Measurements from ENCODE around the gene CC2D2A. TPM values are rescaled to one million over a fixed set of nuclear protein-coding genes. Genes with fewer than 3 reads are reported as not detected.

The CC2D2A gene
- total RNA-seq, 1 donor from 2014 or later = 33.1 TPM

- Histone ChIP-seq H3K27ac (no peak overlapping the region), H3K27me3 (no peaks in the 10 kb centered on the region), H3K4me3 (no peak overlapping the region), H3K4me1 (no peaks in the 10 kb centered on the region), H3K9me3 (no peaks in the 10 kb centered on the region), H3K36me3 (peaks cover 0 to 12% of the 10 kb centered on the region in 2 donors)
- TF ChIP-seq CTCF (IDR thresholded peaks at IDR 0.05) = no peak
- no peak for TF ChIP-seq POLR2A (IDR thresholded peaks at IDR 0.05)
- TF ChIP-seq POLR2AphosphoS5 (IDR thresholded peaks at IDR 0.05; ENCODE audit: insufficient read depth in 1 of 2, low read depth in 1 of 2) = no peak
- intact Hi-C loops (cut with DNase I) = no loop called here
- no peak for DNase-seq (ENCODE audit: extremely low spot score in 2 of 2)
These were observed 62.1 kb downstream of the CC2D2A start for GRCh38 chr4:15531792-15532191.

- no peaks in the 10 kb centered on the region for H3K4me1 ChIP-seq
- no peak for TF ChIP-seq POLR2A (IDR thresholded peaks at IDR 0.05)
- TF ChIP-seq CTCF (IDR thresholded peaks at IDR 0.05) = no peak
- TF ChIP-seq POLR2AphosphoS5 (IDR thresholded peaks at IDR 0.05; ENCODE audit: insufficient read depth in 1 of 2, low read depth in 1 of 2) = no peak
- no peak for DNase-seq (ENCODE audit: extremely low spot score in 2 of 2)
- no peak overlapping the region for H3K4me3 ChIP-seq
- no peak overlapping the region for H3K27ac ChIP-seq
- peaks cover 0 to 18% of the 10 kb centered on the region in 2 donors for H3K36me3 ChIP-seq
- intact Hi-C loops (cut with DNase I) = no loop called here
- H3K9me3 ChIP-seq = no peaks in the 10 kb centered on the region
- no peaks in the 10 kb centered on the region for H3K27me3 ChIP-seq
These were observed 64.1 kb downstream of the CC2D2A start for GRCh38 chr4:15533817-15534216.

GRCh38 chr4:15535599-15535998, 65.9 kb downstream of the CC2D2A start:
- intact Hi-C loops (cut with DNase I) = no loop called here
- TF ChIP-seq CTCF (IDR thresholded peaks at IDR 0.05) (no peak), POLR2A (IDR thresholded peaks at IDR 0.05) (no peak), POLR2AphosphoS5 (IDR thresholded peaks at IDR 0.05; ENCODE audit: insufficient read depth in 1 of 2, low read depth in 1 of 2) (no peak)
- DNase-seq (ENCODE audit: extremely low spot score in 2 of 2) = no peak
- H3K4me1 ChIP-seq = no peaks in the 10 kb centered on the region
- peaks cover 0 to 26% of the 10 kb centered on the region in 2 donors for H3K36me3 ChIP-seq
- no peak overlapping the region for H3K4me3 ChIP-seq
- no peaks in the 10 kb centered on the region for H3K27me3 ChIP-seq
- H3K27ac ChIP-seq = no peak overlapping the region
- H3K9me3 ChIP-seq = no peaks in the 10 kb centered on the region

- Histone ChIP-seq H3K27ac (no peak overlapping the region), H3K36me3 (peaks cover 0 to 28% of the 10 kb centered on the region in 2 donors), H3K27me3 (no peaks in the 10 kb centered on the region), H3K4me1 (no peaks in the 10 kb centered on the region), H3K4me3 (no peak overlapping the region), H3K9me3 (no peaks in the 10 kb centered on the region)
- intact Hi-C loops (cut with DNase I) = no loop called here
- TF ChIP-seq CTCF (IDR thresholded peaks at IDR 0.05) = no peak
- TF ChIP-seq POLR2AphosphoS5 (IDR thresholded peaks at IDR 0.05; ENCODE audit: insufficient read depth in 1 of 2, low read depth in 1 of 2) = no peak
- TF ChIP-seq POLR2A (IDR thresholded peaks at IDR 0.05) = no peak
- no peak for DNase-seq (ENCODE audit: extremely low spot score in 2 of 2)
These were observed 67.1 kb downstream of the CC2D2A start for GRCh38 chr4:15536552-15537499.

GRCh38 chr4:15541941-15542340, 72.3 kb downstream of the CC2D2A start:
- DNase-seq (ENCODE audit: extremely low spot score in 2 of 2) = no peak
- H3K36me3 ChIP-seq = peaks cover 0 to 41% of the 10 kb centered on the region in 2 donors
- intact Hi-C loops (cut with DNase I) = no loop called here
- H3K27me3 ChIP-seq = no peaks in the 10 kb centered on the region
- no peaks in the 10 kb centered on the region for H3K9me3 ChIP-seq
- H3K4me3 ChIP-seq = no peak overlapping the region
- no peak overlapping the region for H3K27ac ChIP-seq
- H3K4me1 ChIP-seq = no peaks in the 10 kb centered on the region
- no peak for TF ChIP-seq CTCF (IDR thresholded peaks at IDR 0.05)
- TF ChIP-seq POLR2A (IDR thresholded peaks at IDR 0.05) = no peak
- no peak for TF ChIP-seq POLR2AphosphoS5 (IDR thresholded peaks at IDR 0.05; ENCODE audit: insufficient read depth in 1 of 2, low read depth in 1 of 2)

Data from vagina (tissue), 2 donors.